HepG2 (cell line): ENCODE results near the gene CYP11A1. TPM values are rescaled to one million over a fixed set of nuclear protein-coding genes. Genes with fewer than 3 reads are reported as not detected.

Experiments used
- ATAC-seq: fragments of 200-7000 bp; cut with Tn5 transposase; 3 replicates; pipeline ENCODE4 v1.9.1; 2020; ENCODE audit warnings: mild to moderate bottlenecking, moderate library complexity
- BruUV-seq: library from RNA; stranded (reverse); fragments of 400-500 nt; replicated peaks from 2 replicates; lab custom pipeline; 2021; lab: Mats Ljungman, UMichigan
- CTCF ChIA-PET: fragments of 300-600 bp; formaldehyde crosslinking; extraction: SDS; loops from one replicate; lab custom pipeline; 2021; ENCODE audit warnings: low total read pairs, inconsistent platforms, low intra/inter-chr PET ratio; lab: Yijun Ruan, JAX
- POLR2A ChIA-PET: fragments of 350-600 bp; sonication (Branson Sonifier 250); formaldehyde crosslinking; loops from one replicate; lab custom pipeline; 2020; ENCODE audit warnings: antibody characterized with exemption, inconsistent platforms; lab: Yijun Ruan, JAX
- DNase-seq: peaks from one replicate; pipeline ENCODE4 v3.0.0-alpha.2; 2015; ENCODE audit warnings: low spot score
- FAIRE-seq: peaks from 3 replicates; lab custom pipeline; 2011; peaks lifted over from hg19 to GRCh38; lab: Jason Lieb, UNC
- H2AFZ ChIP-seq: one replicate; pipeline ENCODE4 v1.6.1; 2011; ENCODE audit warnings: low read length, inconsistent platforms
- H3K27ac ChIP-seq: fragments of 300-600 bp; 3 replicates; pipeline ENCODE4 v1.8.0; 2011; ENCODE audit warnings: mixed run types, mild to moderate bottlenecking, mixed read lengths, low read length, inconsistent platforms; ENCODE audit not compliant: insufficient read depth; ENCODE audit errors: extremely low read length
- H3K27me3 ChIP-seq, 2 experiments: fragments of 200-600 bp in 1 of 2; 2 replicates in 1 of 2; 3 replicates in 1 of 2; pipeline versions ENCODE4 v1.6.0 to v1.8.0; 2011; ENCODE audit warnings: low read length in 2 of 2, mild to moderate bottlenecking in 2 of 2, moderate library complexity in 2 of 2, inconsistent platforms in 1 of 2; ENCODE audit not compliant: insufficient read depth in 2 of 2, control insufficient read depth in 1 of 2
- H3K36me3 ChIP-seq, 2 experiments: fragments of 200-600 bp in 1 of 2; replicated peaks in 1 of 2; 2 replicates in 1 of 2; 3 replicates in 1 of 2; pipeline versions ENCODE4 v1.5.1 to v1.8.0; 2011; ENCODE audit warnings: low read length in 2 of 2, inconsistent platforms in 1 of 2; ENCODE audit not compliant: insufficient read depth in 2 of 2, control insufficient read depth in 1 of 2
- H3K4me1 ChIP-seq: 2 replicates; pipeline ENCODE4 v1.5.1; 2012; ENCODE audit warnings: low read length, inconsistent platforms; ENCODE audit not compliant: insufficient read depth
- H3K4me2 ChIP-seq: 2 replicates; pipeline ENCODE4 v1.6.0; 2011; ENCODE audit warnings: low read depth, low read length, inconsistent platforms
- H3K4me3 ChIP-seq, 3 experiments: fragments of 200-600 bp in 1 of 3; sonication (generic), shearing (Covaris generic) in 1 of 3; replicated peaks in 1 of 3; 2 replicates each; pipeline ENCODE4 v1.5.1; 2011 to 2016; ENCODE audit warnings: low read length in 3 of 3, inconsistent platforms in 2 of 3, low read depth in 2 of 3, mild to moderate bottlenecking in 2 of 3, control low read depth in 1 of 3, mixed read lengths in 1 of 3; ENCODE audit not compliant: insufficient read depth in 1 of 3
- H3K79me2 ChIP-seq: one replicate; pipeline ENCODE4 v1.6.1; 2011; ENCODE audit warnings: low read length, inconsistent platforms; ENCODE audit not compliant: insufficient read depth
- H3K9ac ChIP-seq: 2 replicates; pipeline ENCODE4 v1.6.0; 2011; ENCODE audit warnings: mild to moderate bottlenecking, low read depth, low read length, inconsistent platforms; ENCODE audit not compliant: insufficient read depth
- H3K9me3 ChIP-seq: 2 replicates; pipeline ENCODE4 v1.5.1; 2012; ENCODE audit warnings: mild to moderate bottlenecking, low read length
- H4K20me1 ChIP-seq: 2 replicates; pipeline ENCODE4 v1.6.0; 2011; ENCODE audit warnings: inconsistent platforms, mild to moderate bottlenecking, low read length, moderate library complexity; ENCODE audit not compliant: insufficient read depth
- ATF1 ChIP-seq: IDR thresholded peaks from 2 replicates; pipeline ENCODE4 v1.6.1; 2016; ENCODE audit warnings: mild to moderate bottlenecking, control low read depth
- MEF2D ChIP-seq: sonication (generic); formaldehyde crosslinking; IDR thresholded peaks from 2 replicates; pipeline ENCODE4 v1.5.1; 2020; ENCODE audit warnings: mild to moderate bottlenecking, missing genetic modification reagents
- NKX3-1 ChIP-seq: sonication (generic); formaldehyde crosslinking; IDR thresholded peaks from 2 replicates; pipeline ENCODE4 v1.5.0; 2020; ENCODE audit warnings: missing genetic modification reagents
- REPIN1 ChIP-seq: sonication (generic); formaldehyde crosslinking; IDR thresholded peaks from 2 replicates; pipeline ENCODE4 v1.8.0; 2022; ENCODE audit warnings: missing genetic modification reagents, low read depth, mild to moderate bottlenecking, borderline replicate concordance
- SAFB2 ChIP-seq: sonication (generic); formaldehyde crosslinking; IDR thresholded peaks from 2 replicates; pipeline ENCODE4 v1.5.1; 2020; ENCODE audit warnings: missing genetic modification reagents, low read depth, mild to moderate bottlenecking, borderline replicate concordance
- SNAI1 ChIP-seq: sonication (generic); formaldehyde crosslinking; IDR thresholded peaks from 2 replicates; pipeline ENCODE4 v1.5.0; 2020; ENCODE audit warnings: mild to moderate bottlenecking, missing genetic modification reagents, borderline replicate concordance
- TCF12 ChIP-seq, 2 experiments: fragments of 450-650 bp in 1 of 2; sonication (generic) in 1 of 2; formaldehyde crosslinking in 1 of 2; IDR thresholded peaks; 2 replicates each; pipeline versions ENCODE4 v1.6.1 to v1.8.0; 2017 to 2022; ENCODE audit warnings: antibody characterized with exemption in 1 of 2, mild to moderate bottlenecking in 1 of 2, missing genetic modification reagents in 1 of 2, moderate library complexity in 1 of 2
- ZBTB20 ChIP-seq: sonication (generic); formaldehyde crosslinking; IDR thresholded peaks from 2 replicates; pipeline ENCODE4 v1.8.1; 2023; ENCODE audit warnings: missing genetic modification reagents, low read depth, mild to moderate bottlenecking, borderline replicate concordance
- ZIK1 ChIP-seq: sonication (generic); formaldehyde crosslinking; IDR thresholded peaks from 2 replicates; pipeline ENCODE4 v1.5.0; 2020; ENCODE audit warnings: mild to moderate bottlenecking, low read depth, missing genetic modification reagents, borderline replicate concordance
- ZNF441 ChIP-seq: sonication (generic); formaldehyde crosslinking; IDR thresholded peaks from 2 replicates; pipeline ENCODE4 v1.7.0; 2021; ENCODE audit warnings: missing genetic modification reagents, borderline replicate concordance
- ZNF800 ChIP-seq: sonication (generic); formaldehyde crosslinking; IDR thresholded peaks from 2 replicates; pipeline ENCODE4 v1.4.0; 2020; ENCODE audit warnings: missing genetic modification reagents
- WGBS: methylation state at CpG from one replicate; pipeline ENCODE4 v1.1.6; 2017; ENCODE audit warnings: low lambda C conversion rate; 5-methylcytosine and 5-hydroxymethylcytosine counted together
- in situ Hi-C: cut with HindIII; loops from 2 replicates; pipeline ENCODE4 v1.10.0; 2017; ENCODE audit warnings: low pct_unique_long_range_greater_than_20kb; ENCODE audit not compliant: extremely low pct_ligation_motif_present
- intact Hi-C: fragments of 100-400 bp; cut with micrococcal nuclease; formaldehyde crosslinking; loops from one replicate; pipeline ENCODE4 v1.10.0; 2022; ENCODE audit not compliant: unreplicated experiment
- polyA plus RNA-seq, 8 experiments: library from polyadenylated mRNA; depleted of rRNA in 3 of 8; stranded (reverse) in 7 of 8; unstranded in 1 of 8; fragments of >200 nt; fragmentation: Illumina TruSeq in 4 of 8; extraction: Trizol in 4 of 8; gene quantifications; 2 replicates each; pipeline versions ENCODE4 v1.2.1 to v1.2.3, GENCODE V29; 2011 to 2016; ENCODE audit warnings: low read depth in 4 of 8, missing spikeins in 1 of 8, mixed read lengths in 1 of 8; ENCODE audit not compliant: insufficient read depth in 1 of 8
- total RNA-seq, 5 experiments: library from RNA; depleted of rRNA; stranded (reverse); fragments of >200 nt; fragmentation: Illumina TruSeq; extraction: Trizol; gene quantifications; 2 replicates each; pipeline ENCODE4 v1.2.3, GENCODE V29; 2016; ENCODE audit warnings: low read depth in 1 of 5
- TF ChIP-seq, protein P1 (sequence below): sonication (generic); formaldehyde crosslinking; IDR thresholded peaks from 2 replicates; pipeline ENCODE4 v1.4.0; 2020; ENCODE audit warnings: mild to moderate bottlenecking, missing genetic modification reagents
- TF ChIP-seq, protein P2 (sequence below): sonication (generic); formaldehyde crosslinking; IDR thresholded peaks from 2 replicates; pipeline ENCODE4 v1.5.0; 2020; ENCODE audit warnings: missing genetic modification reagents

Gene CYP11A1
- total and polyA plus RNA-seq, 2 of the 13 experiments (the other 11 are each of a cell fraction or from before 2014, with no cell fraction given) = 0.66 to 0.92 TPM

DNA sequence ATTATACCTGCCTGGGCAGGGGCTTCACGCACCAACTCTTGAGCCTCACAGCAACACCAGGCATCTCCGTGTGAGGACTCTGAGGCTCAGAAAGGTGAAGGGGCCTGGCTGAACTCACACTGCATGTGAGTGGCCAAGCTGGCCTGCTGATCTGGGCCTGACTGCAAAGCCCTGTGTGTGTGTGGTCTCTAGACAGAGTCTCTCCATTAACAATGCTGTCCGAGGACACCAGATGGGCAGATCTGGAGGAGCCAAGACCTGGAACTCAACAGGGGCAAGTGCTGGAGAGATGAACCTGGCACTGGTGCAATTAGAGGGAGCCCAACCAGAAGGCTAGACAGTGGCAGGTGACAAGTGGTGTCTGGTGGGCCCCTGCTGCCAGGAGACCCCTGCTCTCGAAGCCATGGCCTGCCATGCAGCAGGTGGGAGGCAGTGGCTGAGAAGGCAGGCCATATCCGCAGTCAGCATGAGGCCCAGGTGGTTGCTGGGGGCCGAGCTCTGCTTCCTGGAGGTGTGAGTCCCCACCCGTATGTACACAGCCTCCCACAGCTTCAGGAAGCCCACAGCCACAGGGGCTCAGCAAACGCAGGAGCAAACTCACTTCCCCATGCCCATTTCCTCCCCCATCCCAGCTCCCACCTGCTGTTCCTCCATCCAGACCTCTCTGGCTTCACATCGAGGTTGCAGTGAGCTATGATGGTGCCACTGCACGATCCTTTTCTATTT, 39.0 kb downstream of the CYP11A1 start:
- Histone ChIP-seq H3K4me3 (no peak overlapping the region), H3K27me3 (peaks cover 4 to 39% of the 10 kb centered on the region in 2 experiments; a peak in 4 of 5 replicates), H2AFZ (no peak overlapping the region), H3K79me2 (no peaks in the 10 kb centered on the region), H3K36me3 (no peaks in the 10 kb centered on the region), H4K20me1 (no peaks in the 10 kb centered on the region), H3K4me1 (no peaks in the 10 kb centered on the region), H3K27ac (no peak overlapping the region), H3K4me2 (no peak overlapping the region), H3K9ac (no peak overlapping the region), H3K9me3 (no peaks in the 10 kb centered on the region)
- ChIA-PET POLR2A (no interaction called here), CTCF (no interaction called here)
- intact Hi-C loops = no loop called here
- ATAC-seq = no peak
- BruUV-seq = no TSS peak
- in situ Hi-C loops = no loop called here
- WGBS = 13% methylated on average over 8 of the region's 10 CpGs
- no peak for DNase-seq
- no peak for FAIRE-seq
- no peak for TF ChIP-seq ZIK1 (CRISPR knock-in tag)
- TF ChIP-seq ZNF800 = no peak
- TF ChIP-seq SAFB2 (CRISPR knock-in tag) = no peak
- TF ChIP-seq, protein P1, sequence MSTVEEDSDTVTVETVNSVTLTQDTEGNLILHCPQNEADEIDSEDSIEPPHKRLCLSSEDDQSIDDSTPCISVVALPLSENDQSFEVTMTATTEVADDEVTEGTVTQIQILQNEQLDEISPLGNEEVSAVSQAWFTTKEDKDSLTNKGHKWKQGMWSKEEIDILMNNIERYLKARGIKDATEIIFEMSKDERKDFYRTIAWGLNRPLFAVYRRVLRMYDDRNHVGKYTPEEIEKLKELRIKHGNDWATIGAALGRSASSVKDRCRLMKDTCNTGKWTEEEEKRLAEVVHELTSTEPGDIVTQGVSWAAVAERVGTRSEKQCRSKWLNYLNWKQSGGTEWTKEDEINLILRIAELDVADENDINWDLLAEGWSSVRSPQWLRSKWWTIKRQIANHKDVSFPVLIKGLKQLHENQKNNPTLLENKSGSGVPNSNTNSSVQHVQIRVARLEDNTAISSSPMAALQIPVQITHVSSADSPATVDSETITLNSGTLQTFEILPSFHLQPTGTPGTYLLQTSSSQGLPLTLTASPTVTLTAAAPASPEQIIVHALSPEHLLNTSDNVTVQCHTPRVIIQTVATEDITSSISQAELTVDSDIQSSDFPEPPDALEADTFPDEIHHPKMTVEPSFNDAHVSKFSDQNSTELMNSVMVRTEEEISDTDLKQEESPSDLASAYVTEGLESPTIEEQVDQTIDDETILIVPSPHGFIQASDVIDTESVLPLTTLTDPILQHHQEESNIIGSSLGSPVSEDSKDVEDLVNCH (CRISPR knock-in tag) = no peak
- TF ChIP-seq ZNF441 = no peak
- TF ChIP-seq MEF2D = no peak
- no peak for TF ChIP-seq NKX3-1 (CRISPR knock-in tag)
- TF ChIP-seq TCF12 (IDR thresholded peaks at IDR 0.05) = no peak
- no peak for TF ChIP-seq TCF12 (CRISPR knock-in tag; IDR thresholded peaks at IDR 0.05)
- no peak for TF ChIP-seq SNAI1 (CRISPR knock-in tag)
- TF ChIP-seq ZBTB20 (CRISPR knock-in tag) = no peak
- TF ChIP-seq ATF1 = no peak
- TF ChIP-seq, protein P2, sequence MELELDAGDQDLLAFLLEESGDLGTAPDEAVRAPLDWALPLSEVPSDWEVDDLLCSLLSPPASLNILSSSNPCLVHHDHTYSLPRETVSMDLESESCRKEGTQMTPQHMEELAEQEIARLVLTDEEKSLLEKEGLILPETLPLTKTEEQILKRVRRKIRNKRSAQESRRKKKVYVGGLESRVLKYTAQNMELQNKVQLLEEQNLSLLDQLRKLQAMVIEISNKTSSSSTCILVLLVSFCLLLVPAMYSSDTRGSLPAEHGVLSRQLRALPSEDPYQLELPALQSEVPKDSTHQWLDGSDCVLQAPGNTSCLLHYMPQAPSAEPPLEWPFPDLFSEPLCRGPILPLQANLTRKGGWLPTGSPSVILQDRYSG (CRISPR knock-in tag) = no peak
- no peak for TF ChIP-seq REPIN1 (CRISPR knock-in tag)
